GM19023 (cell line): ENCODE results near the gene ANKRD13A.
"Not testable (repeated sequence)": the region's sequence is repeated elsewhere in the genome, so short reads cannot be mapped to it uniquely, and the experiment has no call there.

Experiments
- ATAC-seq: cut with Tn5 transposase; IDR thresholded peaks from one replicate; pipeline ENCODE4 v1.9.1; 2021; ENCODE audit warnings: mild to moderate bottlenecking, moderate library complexity; ENCODE audit not compliant: unreplicated experiment

ANKRD13A gene

GRCh38 chr12:109983432-109984142 lies 15.6 kb upstream of the ANKRD13A start:
- ATAC-seq: no peak

GRCh38 chr12:109986236-109986635 lies 13.0 kb upstream of the ANKRD13A start:
- ATAC-seq: not testable (repeated sequence)

- ATAC-seq: no peak
These were observed 11.6 kb upstream of the ANKRD13A start for GRCh38 chr12:109987615-109988014.

GRCh38 chr12:109988274-109988673 lies 11.0 kb upstream of the ANKRD13A start:
- no peak for ATAC-seq

GRCh38 chr12:109988903-109989302 lies 10.3 kb upstream of the ANKRD13A start:
- ATAC-seq: no peak

- ATAC-seq: no peak
These were observed 9.8 kb upstream of the ANKRD13A start for GRCh38 chr12:109989380-109989779.

- no peak for ATAC-seq
These were observed 7.6 kb upstream of the ANKRD13A start for GRCh38 chr12:109991586-109991985.

GRCh38 chr12:109993091-109993490 lies 6.1 kb upstream of the ANKRD13A start:
- ATAC-seq: no peak

- no peak for ATAC-seq
These were observed 4.6 kb upstream of the ANKRD13A start for GRCh38 chr12:109994401-109995175.

GRCh38 chr12:109995361-109995685 lies 3.9 kb upstream of the ANKRD13A start:
- no peak for ATAC-seq

GRCh38 chr12:109995686-109996482 lies 3.3 kb upstream of the ANKRD13A start, which contains the start of gene GIT2:
Gene GIT2, minus strand, starts transcription at chr12:109996368. Its CDS starts 144 bp downstream, at chr12:109996224.
- ATAC-seq: peak; percentile 71

- no peak for ATAC-seq
These were observed 2.8 kb upstream of the ANKRD13A start for GRCh38 chr12:109996483-109996853.

- no peak for ATAC-seq
These were observed 1.8 kb upstream of the ANKRD13A start for GRCh38 chr12:109997393-109997792.

GRCh38 chr12:109998241-109998903 lies 858 bp upstream of the ANKRD13A start:
- ATAC-seq: no peak

- no peak for ATAC-seq
These were observed 380 bp downstream of the ANKRD13A start for GRCh38 chr12:109999649-109999971.

- no peak for ATAC-seq
These were observed 814 bp downstream of the ANKRD13A start for GRCh38 chr12:109999983-110000505.

GRCh38 chr12:110001596-110001995 lies 2.4 kb downstream of the ANKRD13A start:
- ATAC-seq: no peak

- no peak for ATAC-seq
These were observed 3.7 kb downstream of the ANKRD13A start for GRCh38 chr12:110002676-110003515.

- ATAC-seq: peak; percentile 53
These were observed 5.4 kb downstream of the ANKRD13A start for GRCh38 chr12:110004598-110004997.
